Measurements from ENCODE around the gene SPDYC.

DNA sequence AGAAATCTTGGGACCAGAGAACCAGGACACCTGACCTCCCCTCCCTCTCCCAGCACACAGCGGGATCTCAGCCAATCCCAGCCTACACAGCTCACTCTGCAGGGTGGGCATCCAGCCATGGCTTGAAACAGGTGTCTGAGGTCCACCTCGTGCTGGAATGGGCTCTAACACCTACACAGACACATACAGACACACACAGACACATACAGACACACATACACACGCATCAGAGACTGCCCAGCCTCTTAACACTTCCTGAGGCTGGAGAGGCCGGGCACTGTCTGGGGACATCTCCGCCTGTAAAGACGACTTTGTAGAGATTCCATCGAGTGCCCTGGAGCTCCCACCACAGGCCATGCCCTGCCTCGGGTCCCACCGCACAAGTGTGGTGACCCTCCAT, 48.4 kb downstream of the SPDYC start:
- TF ChIP-seq, protein P1, sequence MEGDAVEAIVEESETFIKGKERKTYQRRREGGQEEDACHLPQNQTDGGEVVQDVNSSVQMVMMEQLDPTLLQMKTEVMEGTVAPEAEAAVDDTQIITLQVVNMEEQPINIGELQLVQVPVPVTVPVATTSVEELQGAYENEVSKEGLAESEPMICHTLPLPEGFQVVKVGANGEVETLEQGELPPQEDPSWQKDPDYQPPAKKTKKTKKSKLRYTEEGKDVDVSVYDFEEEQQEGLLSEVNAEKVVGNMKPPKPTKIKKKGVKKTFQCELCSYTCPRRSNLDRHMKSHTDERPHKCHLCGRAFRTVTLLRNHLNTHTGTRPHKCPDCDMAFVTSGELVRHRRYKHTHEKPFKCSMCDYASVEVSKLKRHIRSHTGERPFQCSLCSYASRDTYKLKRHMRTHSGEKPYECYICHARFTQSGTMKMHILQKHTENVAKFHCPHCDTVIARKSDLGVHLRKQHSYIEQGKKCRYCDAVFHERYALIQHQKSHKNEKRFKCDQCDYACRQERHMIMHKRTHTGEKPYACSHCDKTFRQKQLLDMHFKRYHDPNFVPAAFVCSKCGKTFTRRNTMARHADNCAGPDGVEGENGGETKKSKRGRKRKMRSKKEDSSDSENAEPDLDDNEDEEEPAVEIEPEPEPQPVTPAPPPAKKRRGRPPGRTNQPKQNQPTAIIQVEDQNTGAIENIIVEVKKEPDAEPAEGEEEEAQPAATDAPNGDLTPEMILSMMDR (conservative IDR thresholded peaks at IDR 0.05; ENCODE audit: low read length) = no peak
- no peak for TF ChIP-seq EZH2phosphoT487 (IDR thresholded peaks at IDR 0.05; ENCODE audit: borderline replicate concordance, low read depth, low read length)

All from OCI-LY7 (cell line).